ENCODE measurements around the gene TGFBR3L.

TGFBR3L gene

GRCh38 chr19:7894612-7895309 is 19.9 kb upstream of the TGFBR3L start:
- CTCF ChIA-PET: interaction anchor here (0.5 to 0.8 kb wide), 2 partner anchors 26 to 1437 kb away, joined by 3 to 4 read pairs; no protein-coding TSS in a partner anchor
- Histone ChIP-seq H3K4me3 (ENCODE audit: low read depth, low read length) (no peak overlapping the region), H3K36me3 (ENCODE audit: control insufficient read depth in 2 of 2, insufficient read depth in 1 of 2, low read length in 2 of 2) (peaks cover 3 to 20% of the 10 kb centered on the region in 2 experiments; a peak in 2 of 3 replicates), H3K27ac (ENCODE audit: extremely low read depth, low read depth, low read length) (no peak overlapping the region), H3K4me1 (ENCODE audit: control insufficient read depth, insufficient read depth, low read length) (peaks cover 5% of the 10 kb centered on the region; the same call in 1 of the 2 replicates), H3K9me3 (ENCODE audit: control insufficient read depth, insufficient read depth, low read depth, low read length) (no peaks in the 10 kb centered on the region)
- POLR2A ChIA-PET: no interaction called here
- no peak for TF ChIP-seq ZNF548 (tag by site-specific recombination; IDR thresholded peaks at IDR 0.05)
- TF ChIP-seq ZNF132 (tag by site-specific recombination; IDR thresholded peaks at IDR 0.05; ENCODE audit: borderline replicate concordance): no peak
- no peak for TF ChIP-seq PATZ1 (tag by site-specific recombination; IDR thresholded peaks at IDR 0.05)
- no peak for TF ChIP-seq SP3 (tag by site-specific recombination; IDR thresholded peaks at IDR 0.05)
- no peak for TF ChIP-seq ZNF155 (tag by site-specific recombination; IDR thresholded peaks at IDR 0.05)
- no peak for TF ChIP-seq ZBTB21 (tag by site-specific recombination; IDR thresholded peaks at IDR 0.05)
- TF ChIP-seq KLF16 (tag by site-specific recombination; IDR thresholded peaks at IDR 0.05): no peak
- no peak for TF ChIP-seq ZNF433 (tag by site-specific recombination; IDR thresholded peaks at IDR 0.05; ENCODE audit: low read depth)
- TF ChIP-seq, protein P1, sequence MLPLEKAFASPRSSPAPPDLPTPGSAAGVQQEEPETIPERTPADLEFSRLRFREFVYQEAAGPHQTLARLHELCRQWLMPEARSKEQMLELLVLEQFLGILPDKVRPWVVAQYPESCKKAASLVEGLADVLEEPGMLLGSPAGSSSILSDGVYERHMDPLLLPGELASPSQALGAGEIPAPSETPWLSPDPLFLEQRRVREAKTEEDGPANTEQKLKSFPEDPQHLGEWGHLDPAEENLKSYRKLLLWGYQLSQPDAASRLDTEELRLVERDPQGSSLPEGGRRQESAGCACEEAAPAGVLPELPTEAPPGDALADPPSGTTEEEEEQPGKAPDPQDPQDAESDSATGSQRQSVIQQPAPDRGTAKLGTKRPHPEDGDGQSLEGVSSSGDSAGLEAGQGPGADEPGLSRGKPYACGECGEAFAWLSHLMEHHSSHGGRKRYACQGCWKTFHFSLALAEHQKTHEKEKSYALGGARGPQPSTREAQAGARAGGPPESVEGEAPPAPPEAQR (tag by site-specific recombination; IDR thresholded peaks at IDR 0.05): no peak
- TF ChIP-seq ZNF639 (tag by site-specific recombination; IDR thresholded peaks at IDR 0.05): no peak
- TF ChIP-seq KLF1 (tag by site-specific recombination; IDR thresholded peaks at IDR 0.05): no peak
- TF ChIP-seq ZNF274 (IDR thresholded peaks at IDR 0.05; ENCODE audit: low read length): no peak
- no peak for TF ChIP-seq ZNF274 (tag by site-specific recombination; IDR thresholded peaks at IDR 0.05; ENCODE audit: borderline replicate concordance)
- TF ChIP-seq HOXD13 (CRISPR knock-in tag; IDR thresholded peaks at IDR 0.05; ENCODE audit: borderline replicate concordance): no peak
- no peak for TF ChIP-seq ZNF214 (tag by site-specific recombination; IDR thresholded peaks at IDR 0.05; ENCODE audit: borderline replicate concordance)
- TF ChIP-seq ZNF747 (tag by site-specific recombination; IDR thresholded peaks at IDR 0.05): no peak
- no peak for TF ChIP-seq ZNF626 (tag by site-specific recombination; IDR thresholded peaks at IDR 0.05)
- no peak for TF ChIP-seq ZNF426 (tag by site-specific recombination; IDR thresholded peaks at IDR 0.05)

GRCh38 chr19:7895565-7895964 is 19.1 kb upstream of the TGFBR3L start:
- Histone ChIP-seq H3K36me3 (ENCODE audit: control insufficient read depth in 2 of 2, insufficient read depth in 1 of 2, low read length in 2 of 2) (peaks cover 3 to 28% of the 10 kb centered on the region in 2 experiments; a peak in 2 of 3 replicates), H3K27ac (ENCODE audit: extremely low read depth, low read depth, low read length) (no peak overlapping the region), H3K9me3 (ENCODE audit: control insufficient read depth, insufficient read depth, low read depth, low read length) (no peaks in the 10 kb centered on the region), H3K4me3 (ENCODE audit: low read depth, low read length) (no peak overlapping the region), H3K4me1 (ENCODE audit: control insufficient read depth, insufficient read depth, low read length) (peaks cover 5% of the 10 kb centered on the region; the same call in 1 of the 2 replicates)
- ChIA-PET CTCF (no interaction called here), POLR2A (no interaction called here)
- TF ChIP-seq ZFP37 (tag by site-specific recombination; IDR thresholded peaks at IDR 0.05): no peak
- peak; percentile 65 for TF ChIP-seq KLF9 (tag by site-specific recombination; IDR thresholded peaks at IDR 0.05; ENCODE audit: low read depth)
- TF ChIP-seq ZFP41 (tag by site-specific recombination; IDR thresholded peaks at IDR 0.05; ENCODE audit: borderline replicate concordance): no peak
- 0 out of 2 replicates have a peak, but pooled peaks have one; percentile 19 for TF ChIP-seq GLIS2 (tag by site-specific recombination; IDR thresholded peaks at IDR 0.05)
- no peak for TF ChIP-seq ZNF571 (tag by site-specific recombination; IDR thresholded peaks at IDR 0.05)
- no peak for TF ChIP-seq ZNF701 (tag by site-specific recombination; IDR thresholded peaks at IDR 0.05)
